GM12878 (cell line): Measurements from ENCODE around the gene DIP2B. TPM values are rescaled to one million over a fixed set of nuclear protein-coding genes. Genes with fewer than 3 reads are reported as not detected.
A peak's percentile ranks its signal among the peaks of the same experiment; 100 is the strongest.

Source experiments
- GATAD2B ChIP-seq: fragments of 450-650 bp; conservative IDR thresholded peaks from 2 replicates; pipeline ENCODE4 v1.6.1; 2017; ENCODE audit warnings: low read depth, mild to moderate bottlenecking, moderate library complexity
- HDAC6 ChIP-seq: fragments of 200-600 bp; sonication (generic); IDR thresholded peaks from one replicate; pipeline ENCODE4 v1.8.0; 2017; ENCODE audit warnings: antibody characterized with exemption; ENCODE audit not compliant: unreplicated experiment
- JUNB ChIP-seq: IDR thresholded peaks from 2 replicates; pipeline ENCODE4 v1.6.1; 2016; ENCODE audit warnings: antibody characterized with exemption, mild to moderate bottlenecking
- MYB ChIP-seq: fragments of 150-350 bp; IDR thresholded peaks from 2 replicates; pipeline ENCODE4 v1.6.1; 2014; ENCODE audit warnings: mild to moderate bottlenecking, low read depth, low read length, borderline replicate concordance
- POLR2AphosphoS2 ChIP-seq: IDR thresholded peaks from 2 replicates; pipeline ENCODE4 v1.6.1; 2011; ENCODE audit warnings: low read depth, mild to moderate bottlenecking, low read length, improper control_type of control experiment, moderate library complexity
- SMAD5 ChIP-seq: IDR thresholded peaks from 2 replicates; pipeline ENCODE4 v1.6.1; 2016; ENCODE audit warnings: antibody characterized with exemption, low read depth
- SMC3 ChIP-seq: IDR thresholded peaks from 2 replicates; pipeline ENCODE4 v1.6.1; 2011; ENCODE audit warnings: low read length, improper control_type of control experiment, borderline replicate concordance
- TCF12 ChIP-seq: IDR thresholded peaks from 2 replicates; pipeline ENCODE4 v1.6.1; 2011; ENCODE audit warnings: low read depth, mild to moderate bottlenecking, low read length
- polyA plus RNA-seq, 11 experiments: library from polyadenylated mRNA; depleted of rRNA in 4 of 11; unstranded in 6 of 11; stranded (reverse) in 5 of 11; fragments of >200 nt; fragmentation: Nextera tagmentation in 4 of 11; fragmentation: Illumina TruSeq in 1 of 11; extraction: Ambion mirVana in 4 of 11; extraction: Trizol in 1 of 11; gene quantifications; 1 replicate in 1 of 11; 2 replicates in 10 of 11; pipeline versions ENCODE4 v1.2.1 to v1.2.3, GENCODE V29; 2011 to 2016; ENCODE audit warnings: inconsistent platforms in 2 of 11, missing spikeins in 2 of 11, low read depth in 1 of 11
- total RNA-seq, 4 experiments: library from RNA; depleted of rRNA in 3 of 4; stranded (reverse); fragments of >200 nt in 3 of 4; fragmentation: Illumina TruSeq in 1 of 4; extraction: Trizol in 1 of 4; gene quantifications; 2 replicates each; pipeline versions ENCODE4 v1.2.1 to v1.2.3, GENCODE V29; 2013 to 2021
- TF ChIP-seq, protein P1 (sequence below): fragments of 450-650 bp; IDR thresholded peaks from 2 replicates; pipeline ENCODE4 v1.6.1; 2016; ENCODE audit warnings: mild to moderate bottlenecking, moderate library complexity, borderline replicate concordance
- TF ChIP-seq, protein P2 (sequence below): IDR thresholded peaks from 2 replicates; pipeline ENCODE4 v1.6.1; 2011; ENCODE audit warnings: mild to moderate bottlenecking, low read depth, low read length, moderate library complexity; ENCODE audit not compliant: insufficient replicate concordance
- TF ChIP-seq, protein P3 (sequence below): fragments of 450-650 bp; IDR thresholded peaks from 2 replicates; pipeline ENCODE4 v1.6.1; 2017; ENCODE audit warnings: mild to moderate bottlenecking, moderate library complexity
- TF ChIP-seq, protein P4 (sequence below): fragments of 450-650 bp; IDR thresholded peaks from 2 replicates; pipeline ENCODE4 v1.6.1; 2016; ENCODE audit warnings: mild to moderate bottlenecking
- TF ChIP-seq, protein P5 (sequence below): fragments of 450-650 bp; IDR thresholded peaks from 2 replicates; pipeline ENCODE4 v1.6.1; 2018; ENCODE audit warnings: mild to moderate bottlenecking, low read depth, moderate library complexity; ENCODE audit not compliant: partially characterized antibody
- TF ChIP-seq, protein P6 (sequence below): IDR thresholded peaks from 2 replicates; pipeline ENCODE4 v1.6.1; 2011; ENCODE audit warnings: low read depth, low read length, improper control_type of control experiment, borderline replicate concordance

Gene DIP2B
- total and polyA plus RNA-seq, 10 of the 15 experiments (the other 5 are each of a cell fraction or from before 2014, with no cell fraction given) = 4.5 to 30.0 (median 18.6) TPM

DNA sequence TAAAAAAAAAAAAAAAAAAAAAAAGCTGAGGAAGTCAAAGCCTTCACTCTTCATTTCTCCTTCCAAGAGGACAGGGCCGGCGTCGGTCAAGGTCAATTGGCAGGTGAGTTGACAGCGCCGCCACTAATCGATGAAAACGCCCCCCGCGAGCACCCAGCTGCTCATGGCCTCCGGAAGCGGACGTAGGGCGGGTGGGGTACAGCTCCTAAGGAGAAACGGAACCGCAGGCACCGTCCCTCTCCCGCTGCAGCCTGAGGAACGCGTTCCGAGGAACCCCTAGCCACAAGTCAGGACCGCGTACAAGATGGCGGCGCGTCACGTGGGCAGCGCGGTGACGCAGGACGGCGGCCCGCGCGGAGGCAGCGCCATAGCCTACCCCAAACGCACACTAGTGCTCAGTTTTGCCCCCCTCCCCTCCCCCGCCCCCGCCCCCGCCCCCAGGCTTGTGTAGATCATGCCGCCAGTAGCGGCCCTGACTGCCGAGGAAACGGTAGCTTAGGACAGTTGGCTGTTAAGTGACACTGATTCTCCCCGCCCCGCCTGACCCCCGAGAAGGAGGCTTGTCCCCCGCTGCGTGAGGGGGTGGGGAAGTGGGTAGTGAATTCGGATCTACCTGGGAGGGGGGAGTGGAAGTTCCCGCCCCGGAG, 259.0 kb downstream of the DIP2B start, which contains the start of gene ATF1 (continued):
- no peak for TF ChIP-seq TCF12
- TF ChIP-seq, protein P1, sequence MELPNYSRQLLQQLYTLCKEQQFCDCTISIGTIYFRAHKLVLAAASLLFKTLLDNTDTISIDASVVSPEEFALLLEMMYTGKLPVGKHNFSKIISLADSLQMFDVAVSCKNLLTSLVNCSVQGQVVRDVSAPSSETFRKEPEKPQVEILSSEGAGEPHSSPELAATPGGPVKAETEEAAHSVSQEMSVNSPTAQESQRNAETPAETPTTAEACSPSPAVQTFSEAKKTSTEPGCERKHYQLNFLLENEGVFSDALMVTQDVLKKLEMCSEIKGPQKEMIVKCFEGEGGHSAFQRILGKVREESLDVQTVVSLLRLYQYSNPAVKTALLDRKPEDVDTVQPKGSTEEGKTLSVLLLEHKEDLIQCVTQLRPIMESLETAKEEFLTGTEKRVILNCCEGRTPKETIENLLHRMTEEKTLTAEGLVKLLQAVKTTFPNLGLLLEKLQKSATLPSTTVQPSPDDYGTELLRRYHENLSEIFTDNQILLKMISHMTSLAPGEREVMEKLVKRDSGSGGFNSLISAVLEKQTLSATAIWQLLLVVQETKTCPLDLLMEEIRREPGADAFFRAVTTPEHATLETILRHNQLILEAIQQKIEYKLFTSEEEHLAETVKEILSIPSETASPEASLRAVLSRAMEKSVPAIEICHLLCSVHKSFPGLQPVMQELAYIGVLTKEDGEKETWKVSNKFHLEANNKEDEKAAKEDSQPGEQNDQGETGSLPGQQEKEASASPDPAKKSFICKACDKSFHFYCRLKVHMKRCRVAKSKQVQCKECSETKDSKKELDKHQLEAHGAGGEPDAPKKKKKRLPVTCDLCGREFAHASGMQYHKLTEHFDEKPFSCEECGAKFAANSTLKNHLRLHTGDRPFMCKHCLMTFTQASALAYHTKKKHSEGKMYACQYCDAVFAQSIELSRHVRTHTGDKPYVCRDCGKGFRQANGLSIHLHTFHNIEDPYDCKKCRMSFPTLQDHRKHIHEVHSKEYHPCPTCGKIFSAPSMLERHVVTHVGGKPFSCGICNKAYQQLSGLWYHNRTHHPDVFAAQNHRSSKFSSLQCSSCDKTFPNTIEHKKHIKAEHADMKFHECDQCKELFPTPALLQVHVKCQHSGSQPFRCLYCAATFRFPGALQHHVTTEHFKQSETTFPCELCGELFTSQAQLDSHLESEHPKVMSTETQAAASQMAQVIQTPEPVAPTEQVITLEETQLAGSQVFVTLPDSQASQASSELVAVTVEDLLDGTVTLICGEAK = no peak
- TF ChIP-seq, protein P2, sequence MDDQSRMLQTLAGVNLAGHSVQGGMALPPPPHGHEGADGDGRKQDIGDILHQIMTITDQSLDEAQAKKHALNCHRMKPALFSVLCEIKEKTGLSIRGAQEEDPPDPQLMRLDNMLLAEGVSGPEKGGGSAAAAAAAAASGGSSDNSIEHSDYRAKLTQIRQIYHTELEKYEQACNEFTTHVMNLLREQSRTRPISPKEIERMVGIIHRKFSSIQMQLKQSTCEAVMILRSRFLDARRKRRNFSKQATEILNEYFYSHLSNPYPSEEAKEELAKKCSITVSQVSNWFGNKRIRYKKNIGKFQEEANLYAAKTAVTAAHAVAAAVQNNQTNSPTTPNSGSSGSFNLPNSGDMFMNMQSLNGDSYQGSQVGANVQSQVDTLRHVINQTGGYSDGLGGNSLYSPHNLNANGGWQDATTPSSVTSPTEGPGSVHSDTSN = no peak
- no peak for TF ChIP-seq JUNB
- no peak for TF ChIP-seq HDAC6
- no peak for TF ChIP-seq SMC3
- TF ChIP-seq GATAD2B = peak; percentile 45; the same call in 1 of the 2 replicates
- TF ChIP-seq POLR2AphosphoS2 = peak; percentile 95
- TF ChIP-seq, protein P3, sequence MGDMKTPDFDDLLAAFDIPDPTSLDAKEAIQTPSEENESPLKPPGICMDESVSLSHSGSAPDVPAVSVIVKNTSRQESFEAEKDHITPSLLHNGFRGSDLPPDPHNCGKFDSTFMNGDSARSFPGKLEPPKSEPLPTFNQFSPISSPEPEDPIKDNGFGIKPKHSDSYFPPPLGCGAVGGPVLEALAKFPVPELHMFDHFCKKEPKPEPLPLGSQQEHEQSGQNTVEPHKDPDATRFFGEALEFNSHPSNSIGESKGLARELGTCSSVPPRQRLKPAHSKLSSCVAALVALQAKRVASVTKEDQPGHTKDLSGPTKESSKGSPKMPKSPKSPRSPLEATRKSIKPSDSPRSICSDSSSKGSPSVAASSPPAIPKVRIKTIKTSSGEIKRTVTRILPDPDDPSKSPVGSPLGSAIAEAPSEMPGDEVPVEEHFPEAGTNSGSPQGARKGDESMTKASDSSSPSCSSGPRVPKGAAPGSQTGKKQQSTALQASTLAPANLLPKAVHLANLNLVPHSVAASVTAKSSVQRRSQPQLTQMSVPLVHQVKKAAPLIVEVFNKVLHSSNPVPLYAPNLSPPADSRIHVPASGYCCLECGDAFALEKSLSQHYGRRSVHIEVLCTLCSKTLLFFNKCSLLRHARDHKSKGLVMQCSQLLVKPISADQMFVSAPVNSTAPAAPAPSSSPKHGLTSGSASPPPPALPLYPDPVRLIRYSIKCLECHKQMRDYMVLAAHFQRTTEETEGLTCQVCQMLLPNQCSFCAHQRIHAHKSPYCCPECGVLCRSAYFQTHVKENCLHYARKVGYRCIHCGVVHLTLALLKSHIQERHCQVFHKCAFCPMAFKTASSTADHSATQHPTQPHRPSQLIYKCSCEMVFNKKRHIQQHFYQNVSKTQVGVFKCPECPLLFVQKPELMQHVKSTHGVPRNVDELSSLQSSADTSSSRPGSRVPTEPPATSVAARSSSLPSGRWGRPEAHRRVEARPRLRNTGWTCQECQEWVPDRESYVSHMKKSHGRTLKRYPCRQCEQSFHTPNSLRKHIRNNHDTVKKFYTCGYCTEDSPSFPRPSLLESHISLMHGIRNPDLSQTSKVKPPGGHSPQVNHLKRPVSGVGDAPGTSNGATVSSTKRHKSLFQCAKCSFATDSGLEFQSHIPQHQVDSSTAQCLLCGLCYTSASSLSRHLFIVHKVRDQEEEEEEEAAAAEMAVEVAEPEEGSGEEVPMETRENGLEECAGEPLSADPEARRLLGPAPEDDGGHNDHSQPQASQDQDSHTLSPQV = no peak
- TF ChIP-seq SMAD5 = peak; percentile 60; the same call in 1 of the 2 replicates
- TF ChIP-seq, protein P4, sequence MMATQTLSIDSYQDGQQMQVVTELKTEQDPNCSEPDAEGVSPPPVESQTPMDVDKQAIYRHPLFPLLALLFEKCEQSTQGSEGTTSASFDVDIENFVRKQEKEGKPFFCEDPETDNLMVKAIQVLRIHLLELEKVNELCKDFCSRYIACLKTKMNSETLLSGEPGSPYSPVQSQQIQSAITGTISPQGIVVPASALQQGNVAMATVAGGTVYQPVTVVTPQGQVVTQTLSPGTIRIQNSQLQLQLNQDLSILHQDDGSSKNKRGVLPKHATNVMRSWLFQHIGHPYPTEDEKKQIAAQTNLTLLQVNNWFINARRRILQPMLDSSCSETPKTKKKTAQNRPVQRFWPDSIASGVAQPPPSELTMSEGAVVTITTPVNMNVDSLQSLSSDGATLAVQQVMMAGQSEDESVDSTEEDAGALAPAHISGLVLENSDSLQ = peak; percentile 57
- TF ChIP-seq, protein P5, sequence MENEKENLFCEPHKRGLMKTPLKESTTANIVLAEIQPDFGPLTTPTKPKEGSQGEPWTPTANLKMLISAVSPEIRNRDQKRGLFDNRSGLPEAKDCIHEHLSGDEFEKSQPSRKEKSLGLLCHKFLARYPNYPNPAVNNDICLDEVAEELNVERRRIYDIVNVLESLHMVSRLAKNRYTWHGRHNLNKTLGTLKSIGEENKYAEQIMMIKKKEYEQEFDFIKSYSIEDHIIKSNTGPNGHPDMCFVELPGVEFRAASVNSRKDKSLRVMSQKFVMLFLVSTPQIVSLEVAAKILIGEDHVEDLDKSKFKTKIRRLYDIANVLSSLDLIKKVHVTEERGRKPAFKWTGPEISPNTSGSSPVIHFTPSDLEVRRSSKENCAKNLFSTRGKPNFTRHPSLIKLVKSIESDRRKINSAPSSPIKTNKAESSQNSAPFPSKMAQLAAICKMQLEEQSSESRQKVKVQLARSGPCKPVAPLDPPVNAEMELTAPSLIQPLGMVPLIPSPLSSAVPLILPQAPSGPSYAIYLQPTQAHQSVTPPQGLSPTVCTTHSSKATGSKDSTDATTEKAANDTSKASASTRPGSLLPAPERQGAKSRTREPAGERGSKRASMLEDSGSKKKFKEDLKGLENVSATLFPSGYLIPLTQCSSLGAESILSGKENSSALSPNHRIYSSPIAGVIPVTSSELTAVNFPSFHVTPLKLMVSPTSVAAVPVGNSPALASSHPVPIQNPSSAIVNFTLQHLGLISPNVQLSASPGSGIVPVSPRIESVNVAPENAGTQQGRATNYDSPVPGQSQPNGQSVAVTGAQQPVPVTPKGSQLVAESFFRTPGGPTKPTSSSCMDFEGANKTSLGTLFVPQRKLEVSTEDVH = no peak
- TF ChIP-seq, protein P6, sequence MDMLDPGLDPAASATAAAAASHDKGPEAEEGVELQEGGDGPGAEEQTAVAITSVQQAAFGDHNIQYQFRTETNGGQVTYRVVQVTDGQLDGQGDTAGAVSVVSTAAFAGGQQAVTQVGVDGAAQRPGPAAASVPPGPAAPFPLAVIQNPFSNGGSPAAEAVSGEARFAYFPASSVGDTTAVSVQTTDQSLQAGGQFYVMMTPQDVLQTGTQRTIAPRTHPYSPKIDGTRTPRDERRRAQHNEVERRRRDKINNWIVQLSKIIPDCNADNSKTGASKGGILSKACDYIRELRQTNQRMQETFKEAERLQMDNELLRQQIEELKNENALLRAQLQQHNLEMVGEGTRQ = peak; percentile 94
- TF ChIP-seq MYB = no peak
